Activated naive CD4-positive, alpha-beta T cell treated with anti-CD3 and anti-CD28 coated beads, Interleukin-2, amount 50 U/mL, for 24 hours (primary cell): ENCODE measurements around the gene SNAPIN.
"Not testable (repeated sequence)": the region's sequence is repeated elsewhere in the genome, so short reads cannot be mapped to it uniquely, and the experiment has no call there.

Source experiments
- H3K27ac Mint-ChIP-seq: one replicate; pipeline ENCODE4 v1.8.0; 2021; ENCODE audit warnings: mild to moderate bottlenecking, mixed read lengths
- H3K27me3 Mint-ChIP-seq: one replicate; pipeline ENCODE4 v1.8.0; 2021; ENCODE audit warnings: mixed read lengths
- H3K36me3 Mint-ChIP-seq: one replicate; pipeline ENCODE4 v1.8.0; 2021; ENCODE audit warnings: mixed read lengths
- H3K4me1 Mint-ChIP-seq: one replicate; pipeline ENCODE4 v1.8.0; 2021; ENCODE audit warnings: mixed read lengths
- H3K4me3 Mint-ChIP-seq: one replicate; pipeline ENCODE4 v1.8.0; 2021; ENCODE audit warnings: mild to moderate bottlenecking, mixed read lengths
- H3K9me3 Mint-ChIP-seq: one replicate; pipeline ENCODE4 v1.8.0; 2021; ENCODE audit warnings: mixed read lengths

SNAPIN gene

GRCh38 chr1:153651771-153652170, 6.7 kb upstream of the SNAPIN start:
- Mint-ChIP-seq H3K36me3 (peaks cover 2% of the 10 kb centered on the region), H3K9me3 (no peaks in the 10 kb centered on the region), H3K4me3 (no peak overlapping the region), H3K4me1 (peaks cover 34% of the 10 kb centered on the region), H3K27ac (no peak overlapping the region), H3K27me3 (no peaks in the 10 kb centered on the region)

GRCh38 chr1:153652805-153653500, 5.5 kb upstream of the SNAPIN start:
- Mint-ChIP-seq H3K36me3 (no peaks in the 10 kb centered on the region), H3K4me1 (peaks cover 24% of the 10 kb centered on the region), H3K27me3 (no peaks in the 10 kb centered on the region), H3K9me3 (no peaks in the 10 kb centered on the region), H3K4me3 (no peak overlapping the region), H3K27ac (no peak overlapping the region)

- Mint-ChIP-seq H3K9me3 (no peaks in the 10 kb centered on the region), H3K36me3 (no peaks in the 10 kb centered on the region), H3K4me1 (peaks cover 16% of the 10 kb centered on the region), H3K27me3 (no peaks in the 10 kb centered on the region), H3K27ac (no peak overlapping the region), H3K4me3 (no peak overlapping the region)
Measured at GRCh38 chr1:153655333-153655732, 3.2 kb upstream of the SNAPIN start.

GRCh38 chr1:153659175-153659534, 652 bp downstream of the SNAPIN start:
- Mint-ChIP-seq H3K27me3 (no peaks in the 10 kb centered on the region), H3K4me1 (peaks cover 16% of the 10 kb centered on the region), H3K9me3 (no peaks in the 10 kb centered on the region), H3K4me3 (peak overlapping the region; percentile 93), H3K27ac (peak overlapping the region; percentile 94), H3K36me3 (peaks cover 7% of the 10 kb centered on the region)

GRCh38 chr1:153659656-153660055, 1.2 kb downstream of the SNAPIN start:
- Mint-ChIP-seq H3K4me3 (peak overlapping the region; percentile 93), H3K9me3 (no peaks in the 10 kb centered on the region), H3K4me1 (peaks cover 16% of the 10 kb centered on the region), H3K27ac (peak overlapping the region; percentile 35), H3K27me3 (no peaks in the 10 kb centered on the region), H3K36me3 (peaks cover 10% of the 10 kb centered on the region)

- H3K4me3 Mint-ChIP-seq, result peak overlapping the region; percentile 36
- H3K27ac Mint-ChIP-seq, result peak overlapping the region; percentile 68
- H3K36me3 Mint-ChIP-seq, result peaks cover 17% of the 10 kb centered on the region
Measured at GRCh38 chr1:153661111-153661708, 2.7 kb downstream of the SNAPIN start.

GRCh38 chr1:153662269-153662668, 3.8 kb downstream of the SNAPIN start:
- no peaks in the 10 kb centered on the region for H3K9me3 Mint-ChIP-seq

More at GRCh38 chr1:153661111-153661708, 2.7 kb downstream of the SNAPIN start:
- Mint-ChIP-seq H3K4me1 (peaks cover 19% of the 10 kb centered on the region), H3K27me3 (no peaks in the 10 kb centered on the region), H3K9me3 (no peaks in the 10 kb centered on the region)

GRCh38 chr1:153663211-153663610, 4.7 kb downstream of the SNAPIN start:
- H3K9me3 Mint-ChIP-seq, result no peaks in the 10 kb centered on the region
- peaks cover 29% of the 10 kb centered on the region for H3K36me3 Mint-ChIP-seq
- no peak overlapping the region for H3K4me3 Mint-ChIP-seq
- no peak overlapping the region for H3K27ac Mint-ChIP-seq
- H3K4me1 Mint-ChIP-seq, result peaks cover 29% of the 10 kb centered on the region
- H3K27me3 Mint-ChIP-seq, result no peaks in the 10 kb centered on the region

More at GRCh38 chr1:153662269-153662668, 3.8 kb downstream of the SNAPIN start:
- Mint-ChIP-seq H3K36me3 (peaks cover 20% of the 10 kb centered on the region), H3K4me3 (no peak overlapping the region), H3K4me1 (peaks cover 20% of the 10 kb centered on the region), H3K27me3 (no peaks in the 10 kb centered on the region), H3K27ac (no peak overlapping the region)

- Mint-ChIP-seq H3K9me3 (no peaks in the 10 kb centered on the region), H3K36me3 (peaks cover 37% of the 10 kb centered on the region), H3K27ac (peak overlapping the region; percentile 77), H3K27me3 (no peaks in the 10 kb centered on the region), H3K4me3 (no peak overlapping the region), H3K4me1 (peaks cover 31% of the 10 kb centered on the region)
Measured at GRCh38 chr1:153667439-153667838, 8.9 kb downstream of the SNAPIN start.

GRCh38 chr1:153668672-153669071, 10.2 kb downstream of the SNAPIN start:
- H3K27ac Mint-ChIP-seq, H3K9me3 Mint-ChIP-seq, H3K4me3 Mint-ChIP-seq, H3K27me3 Mint-ChIP-seq: not testable (repeated sequence)
- H3K36me3 Mint-ChIP-seq, result peaks cover 37% of the 10 kb centered on the region
- peaks cover 31% of the 10 kb centered on the region for H3K4me1 Mint-ChIP-seq

GRCh38 chr1:153669606-153670005, 11.1 kb downstream of the SNAPIN start:
- no peaks in the 10 kb centered on the region for H3K9me3 Mint-ChIP-seq
- no peaks in the 10 kb centered on the region for H3K27me3 Mint-ChIP-seq
- H3K36me3 Mint-ChIP-seq, result peaks cover 33% of the 10 kb centered on the region

GRCh38 chr1:153670257-153670858, 11.9 kb downstream of the SNAPIN start:
- Mint-ChIP-seq H3K27ac (no peak overlapping the region), H3K4me3 (no peak overlapping the region), H3K27me3 (no peaks in the 10 kb centered on the region), H3K36me3 (peaks cover 29% of the 10 kb centered on the region), H3K4me1 (peaks cover 31% of the 10 kb centered on the region), H3K9me3 (no peaks in the 10 kb centered on the region)

More at GRCh38 chr1:153669606-153670005, 11.1 kb downstream of the SNAPIN start:
- no peak overlapping the region for H3K4me3 Mint-ChIP-seq
- H3K27ac Mint-ChIP-seq, result no peak overlapping the region
- H3K4me1 Mint-ChIP-seq, result peaks cover 31% of the 10 kb centered on the region

- Mint-ChIP-seq H3K4me3 (no peak within 1 kb of the TSS), H3K27ac (no peak within 1 kb of the TSS), H3K4me1 (peaks cover 28% of the 10 kb centered on the region), H3K27me3 (no peaks in the 10 kb centered on the region), H3K36me3 (peaks cover 25% of the 10 kb centered on the region), H3K9me3 (no peaks in the 10 kb centered on the region)
Measured at GRCh38 chr1:153670859-153671627, 12.5 kb downstream of the SNAPIN start, which contains the start of gene ILF2. TSS of gene ILF2 (minus strand) at chr1:153670993. CDS start at chr1:153670922, 71 bp downstream.

GRCh38 chr1:153671628-153672353, 13.3 kb downstream of the SNAPIN start:
- H3K4me3 Mint-ChIP-seq, H3K27me3 Mint-ChIP-seq, H3K9me3 Mint-ChIP-seq: not testable (repeated sequence)
- H3K4me1 Mint-ChIP-seq, result peaks cover 28% of the 10 kb centered on the region
- peak overlapping the region; percentile 81 for H3K27ac Mint-ChIP-seq
- H3K36me3 Mint-ChIP-seq, result peaks cover 25% of the 10 kb centered on the region

GRCh38 chr1:153673511-153673910, 15.0 kb downstream of the SNAPIN start:
- Mint-ChIP-seq H3K4me3 (no peak overlapping the region), H3K27me3 (peaks cover 10% of the 10 kb centered on the region), H3K9me3 (no peaks in the 10 kb centered on the region), H3K36me3 (peaks cover 11% of the 10 kb centered on the region), H3K27ac (no peak overlapping the region), H3K4me1 (peaks cover 26% of the 10 kb centered on the region)
